Activated T-cell treated with anti-CD3 and anti-CD28 coated beads for 24 hours (primary cell): ENCODE results near the gene PPP1R14C.

ENCODE experiments used
- DNase-seq: peaks from one replicate; pipeline ENCODE4 v3.0.0-alpha.2; 2020; ENCODE audit warnings: low read depth

Gene PPP1R14C

GRCh38 chr6:150296890-150297289, 154.0 kb downstream of the PPP1R14C start:
- no peak for DNase-seq

GRCh38 chr6:150297327-150298029, 154.6 kb downstream of the PPP1R14C start:
- DNase-seq: no peak

- no peak for DNase-seq
Measured at GRCh38 chr6:150298030-150298380, 155.2 kb downstream of the PPP1R14C start.

- DNase-seq: no peak
Measured at GRCh38 chr6:150298676-150299075, 155.8 kb downstream of the PPP1R14C start.
